ENCODE results near the gene HSPA12A. TPM values are rescaled to one million over a fixed set of nuclear protein-coding genes. Genes with fewer than 3 reads are reported as not detected.
A peak's percentile ranks its signal among the peaks of the same experiment; 100 is the strongest.

HSPA12A gene
- total and polyA plus RNA-seq, 2 donors (not counting 1 experiment from before 2014, with no cell fraction given), result 14.4 to 15.7 TPM

DNA sequence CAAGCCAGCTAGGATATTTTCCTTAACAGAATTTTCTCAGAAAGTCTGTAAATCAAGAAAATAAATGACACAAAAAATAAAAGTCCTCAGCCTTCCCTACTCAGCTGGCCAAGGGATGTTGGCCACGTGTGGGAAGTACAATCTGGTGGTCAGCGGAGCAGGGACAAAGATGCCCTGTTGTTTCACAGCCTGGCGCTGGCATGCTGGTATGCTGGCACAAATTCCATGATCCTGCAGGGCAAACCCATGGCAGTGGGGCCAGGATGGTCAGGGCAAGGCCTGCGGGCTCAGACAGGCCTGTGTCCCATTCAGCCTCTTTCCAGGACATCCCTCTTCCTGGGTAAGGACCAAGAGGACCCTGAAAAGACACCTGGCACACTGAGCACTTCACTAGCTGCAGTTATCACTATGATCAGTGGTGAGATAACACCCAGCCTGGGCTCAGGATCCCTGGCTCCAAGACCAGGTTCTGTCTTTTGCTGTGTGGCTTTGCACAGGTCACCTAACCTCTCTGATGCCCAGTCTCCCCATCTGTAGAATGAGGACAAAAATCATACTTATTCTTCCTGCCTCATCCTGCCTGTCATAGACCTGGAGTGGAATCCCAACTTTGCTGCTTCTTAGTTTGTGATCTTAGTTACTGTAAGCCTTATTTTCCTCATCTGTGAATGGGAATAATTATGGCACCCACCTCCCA is 10.8 kb upstream of the HSPA12A start:
- Histone ChIP-seq H3K27me3 (ENCODE audit: control insufficient read depth, insufficient read depth, low read length) (no peaks in the 10 kb centered on the region), H4K20me1 (ENCODE audit: control insufficient read depth, extremely low read depth, insufficient read depth, low read length) (no peaks in the 10 kb centered on the region), H3K36me3 (ENCODE audit: control insufficient read depth, insufficient read depth, low read length) (no peaks in the 10 kb centered on the region), H3K9ac (ENCODE audit: insufficient read depth, low read length) (no peak overlapping the region), H3K9me3 (ENCODE audit: control insufficient read depth, insufficient read depth, low read depth, low read length) (no peaks in the 10 kb centered on the region), H3K4me2 (ENCODE audit: extremely low read depth, insufficient read depth, low read length) (no peak overlapping the region), H3K4me3 (replicated peaks in 1 of 4; ENCODE audit: control extremely low read depth in 1 of 4, insufficient read depth in 1 of 4, low read depth in 3 of 4, low read length in 4 of 4) (no peak overlapping the region), H3K79me2 (ENCODE audit: control insufficient read depth, insufficient read depth, low read length) (no peaks in the 10 kb centered on the region), H3K4me1 (ENCODE audit: control insufficient read depth, extremely low read depth, insufficient read depth, low read length) (peaks cover 2% of the 10 kb centered on the region), H2AFZ (ENCODE audit: low read length) (no peak overlapping the region), H3K27ac (ENCODE audit: insufficient read depth, low read length) (no peak overlapping the region)
- DNase-seq (ENCODE audit: low read depth in 2 of 2), result no peak
- no peak for TF ChIP-seq EZH2 (IDR thresholded peaks at IDR 0.05; ENCODE audit: low read length, missing control alignments)
- TF ChIP-seq, protein P1, sequence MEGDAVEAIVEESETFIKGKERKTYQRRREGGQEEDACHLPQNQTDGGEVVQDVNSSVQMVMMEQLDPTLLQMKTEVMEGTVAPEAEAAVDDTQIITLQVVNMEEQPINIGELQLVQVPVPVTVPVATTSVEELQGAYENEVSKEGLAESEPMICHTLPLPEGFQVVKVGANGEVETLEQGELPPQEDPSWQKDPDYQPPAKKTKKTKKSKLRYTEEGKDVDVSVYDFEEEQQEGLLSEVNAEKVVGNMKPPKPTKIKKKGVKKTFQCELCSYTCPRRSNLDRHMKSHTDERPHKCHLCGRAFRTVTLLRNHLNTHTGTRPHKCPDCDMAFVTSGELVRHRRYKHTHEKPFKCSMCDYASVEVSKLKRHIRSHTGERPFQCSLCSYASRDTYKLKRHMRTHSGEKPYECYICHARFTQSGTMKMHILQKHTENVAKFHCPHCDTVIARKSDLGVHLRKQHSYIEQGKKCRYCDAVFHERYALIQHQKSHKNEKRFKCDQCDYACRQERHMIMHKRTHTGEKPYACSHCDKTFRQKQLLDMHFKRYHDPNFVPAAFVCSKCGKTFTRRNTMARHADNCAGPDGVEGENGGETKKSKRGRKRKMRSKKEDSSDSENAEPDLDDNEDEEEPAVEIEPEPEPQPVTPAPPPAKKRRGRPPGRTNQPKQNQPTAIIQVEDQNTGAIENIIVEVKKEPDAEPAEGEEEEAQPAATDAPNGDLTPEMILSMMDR (conservative IDR thresholded peaks at IDR 0.05 in 1 of 2, IDR thresholded peaks at IDR 0.05 in 1 of 2; ENCODE audit: low read depth in 1 of 2, low read length in 2 of 2), result no peak

GRCh38 chr10:116752563-116752962 is 10.2 kb upstream of the HSPA12A start:
- no peaks in the 10 kb centered on the region for H3K9me3 ChIP-seq (ENCODE audit: control insufficient read depth, insufficient read depth, low read depth, low read length)
- TF ChIP-seq, protein P1 (conservative IDR thresholded peaks at IDR 0.05 in 1 of 2, IDR thresholded peaks at IDR 0.05 in 1 of 2; ENCODE audit: low read depth in 1 of 2, low read length in 2 of 2), result no peak
- TF ChIP-seq EZH2 (IDR thresholded peaks at IDR 0.05; ENCODE audit: low read length, missing control alignments), result no peak
- peak in 1 of 2 donors; percentile 25 for DNase-seq (ENCODE audit: low read depth in 2 of 2)
- no peak overlapping the region for H3K27ac ChIP-seq (ENCODE audit: insufficient read depth, low read length)
- H3K27me3 ChIP-seq (ENCODE audit: control insufficient read depth, insufficient read depth, low read length), result no peaks in the 10 kb centered on the region
- no peak overlapping the region for H3K4me2 ChIP-seq (ENCODE audit: extremely low read depth, insufficient read depth, low read length)
- H2AFZ ChIP-seq (ENCODE audit: low read length), result no peak overlapping the region
- H3K36me3 ChIP-seq (ENCODE audit: control insufficient read depth, insufficient read depth, low read length), result no peaks in the 10 kb centered on the region
- H3K4me1 ChIP-seq (ENCODE audit: control insufficient read depth, extremely low read depth, insufficient read depth, low read length), result peaks cover 2% of the 10 kb centered on the region
- no peak overlapping the region for H3K4me3 ChIP-seq (replicated peaks in 1 of 4; ENCODE audit: control extremely low read depth in 1 of 4, insufficient read depth in 1 of 4, low read depth in 3 of 4, low read length in 4 of 4)
- no peaks in the 10 kb centered on the region for H3K79me2 ChIP-seq (ENCODE audit: control insufficient read depth, insufficient read depth, low read length)
- no peak overlapping the region for H3K9ac ChIP-seq (ENCODE audit: insufficient read depth, low read length)
- H4K20me1 ChIP-seq (ENCODE audit: control insufficient read depth, extremely low read depth, insufficient read depth, low read length), result no peaks in the 10 kb centered on the region

DNA sequence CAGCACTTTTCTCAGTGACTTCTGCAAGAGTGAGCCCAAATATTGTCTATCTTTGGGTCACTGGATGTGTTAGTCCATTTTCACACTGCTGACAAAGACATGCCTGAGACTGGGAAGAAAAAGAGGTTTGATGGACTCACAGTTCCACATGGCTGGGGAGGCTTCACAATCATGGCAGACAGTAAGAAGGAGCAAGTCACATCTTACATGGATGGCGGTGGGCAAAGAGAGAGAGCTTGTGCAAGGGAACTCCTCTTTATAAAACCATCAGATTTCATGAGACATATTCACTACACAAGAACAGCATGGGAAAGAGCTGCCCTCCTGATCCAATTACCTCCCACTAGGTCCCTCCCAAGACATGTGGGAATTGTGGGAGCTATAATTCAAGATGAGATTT is 6.1 kb upstream of the HSPA12A start:
- H3K27me3 ChIP-seq (ENCODE audit: control insufficient read depth, insufficient read depth, low read length), result no peaks in the 10 kb centered on the region
- no peak for TF ChIP-seq EZH2 (IDR thresholded peaks at IDR 0.05; ENCODE audit: low read length, missing control alignments)
- TF ChIP-seq, protein P1 (conservative IDR thresholded peaks at IDR 0.05 in 1 of 2, IDR thresholded peaks at IDR 0.05 in 1 of 2; ENCODE audit: low read depth in 1 of 2, low read length in 2 of 2), result no peak

More for the DNA sequence above, 6.1 kb upstream of the HSPA12A start:
- no peaks in the 10 kb centered on the region for H3K9me3 ChIP-seq (ENCODE audit: control insufficient read depth, insufficient read depth, low read depth, low read length)
- H3K79me2 ChIP-seq (ENCODE audit: control insufficient read depth, insufficient read depth, low read length), result no peaks in the 10 kb centered on the region
- no peak overlapping the region for H3K9ac ChIP-seq (ENCODE audit: insufficient read depth, low read length)
- no peak overlapping the region for H3K4me2 ChIP-seq (ENCODE audit: extremely low read depth, insufficient read depth, low read length)
- no peak overlapping the region for H2AFZ ChIP-seq (ENCODE audit: low read length)
- no peaks in the 10 kb centered on the region for H3K36me3 ChIP-seq (ENCODE audit: control insufficient read depth, insufficient read depth, low read length)
- no peak overlapping the region for H3K4me3 ChIP-seq (replicated peaks in 1 of 4; ENCODE audit: control extremely low read depth in 1 of 4, insufficient read depth in 1 of 4, low read depth in 3 of 4, low read length in 4 of 4)
- H4K20me1 ChIP-seq (ENCODE audit: control insufficient read depth, extremely low read depth, insufficient read depth, low read length), result no peaks in the 10 kb centered on the region
- no peak for DNase-seq (ENCODE audit: low read depth in 2 of 2)
- no peak overlapping the region for H3K27ac ChIP-seq (ENCODE audit: insufficient read depth, low read length)
- H3K4me1 ChIP-seq (ENCODE audit: control insufficient read depth, extremely low read depth, insufficient read depth, low read length), result peaks cover 2% of the 10 kb centered on the region

Data from fibroblast of lung (primary cell).